Measurements from ENCODE around the gene BRD9. TPM values are rescaled to one million over a fixed set of nuclear protein-coding genes. Genes with fewer than 3 reads are reported as not detected.
"Not testable (repeated sequence)": the region's sequence is repeated elsewhere in the genome, so short reads cannot be mapped to it uniquely, and the experiment has no call there.

BRD9 gene
- polyA plus RNA-seq, 1 donor (not counting 4 experiments of a cell fraction or from before 2014, with no cell fraction given) = 10.1 TPM

GRCh38 chr5:916441-917293 is 24.1 kb upstream of the BRD9 start:
- Histone ChIP-seq H3K27me3 (ENCODE audit: control insufficient read depth, extremely low read depth, insufficient read depth, low read length) (no peaks in the 10 kb centered on the region), H3K9me1 (ENCODE audit: control insufficient read depth, extremely low read depth, insufficient read depth, low read length) (no peaks in the 10 kb centered on the region), H3K79me2 (ENCODE audit: control insufficient read depth, insufficient read depth, low read length) (no peaks in the 10 kb centered on the region), H3K27ac (ENCODE audit: control insufficient read depth, insufficient read depth, low read length) (no peak overlapping the region), H4K20me1 (ENCODE audit: control insufficient read depth, extremely low read depth, insufficient read depth, low read length) (peaks cover 3% of the 10 kb centered on the region), H3K9me3 (ENCODE audit: control insufficient read depth, low read depth, low read length) (no peaks in the 10 kb centered on the region), H3K4me3 (ENCODE audit: control insufficient read depth in 2 of 3, extremely low read depth in 1 of 3, insufficient read depth in 2 of 3, low read depth in 1 of 3, low read length in 3 of 3) (no peak overlapping the region), H3K4me1 (ENCODE audit: control insufficient read depth, extremely low read depth, insufficient read depth, low read length) (peaks cover 14% of the 10 kb centered on the region), H3K4me2 (ENCODE audit: control insufficient read depth, extremely low read depth, insufficient read depth, low read depth, low read length) (no peak overlapping the region), H2AFZ (ENCODE audit: control insufficient read depth, low read length) (no peak overlapping the region), H3K36me3 (ENCODE audit: control insufficient read depth in 2 of 2, extremely low read depth in 1 of 2, insufficient read depth in 2 of 2, low read length in 2 of 2) (peaks cover 1 to 26% of the 10 kb centered on the region in 2 experiments), H3K9ac (ENCODE audit: control insufficient read depth, extremely low read depth, insufficient read depth, low read length) (no peak overlapping the region)
- TF ChIP-seq CTCF (optimal IDR thresholded peaks at IDR 0.05 in 1 of 3, IDR thresholded peaks at IDR 0.05 in 1 of 3, conservative IDR thresholded peaks at IDR 0.05 in 1 of 3; ENCODE audit: extremely low read depth in 1 of 3, insufficient read depth in 2 of 3, low read length in 3 of 3) = no peak
- no peak for TF ChIP-seq EZH2 (IDR thresholded peaks at IDR 0.05; ENCODE audit: low read length)
- no peak for DNase-seq (ENCODE audit: low read depth, low spot score)
- no peak for FAIRE-seq
- dilution Hi-C loops (cut with MboI; ENCODE audit: extremely low pct_ligation_motif_present, low sequenced_read_pairs) = no loop called here

GRCh38 chr5:915946-916345 is 23.3 kb upstream of the BRD9 start:
- Histone ChIP-seq H3K4me3 (ENCODE audit: control insufficient read depth in 2 of 3, extremely low read depth in 1 of 3, insufficient read depth in 2 of 3, low read depth in 1 of 3, low read length in 3 of 3) (no peak overlapping the region), H3K36me3 (ENCODE audit: control insufficient read depth in 2 of 2, extremely low read depth in 1 of 2, insufficient read depth in 2 of 2, low read length in 2 of 2) (peaks cover 1 to 27% of the 10 kb centered on the region in 2 experiments), H2AFZ (ENCODE audit: control insufficient read depth, low read length) (no peak overlapping the region), H4K20me1 (ENCODE audit: control insufficient read depth, extremely low read depth, insufficient read depth, low read length) (peaks cover 3% of the 10 kb centered on the region), H3K27ac (ENCODE audit: control insufficient read depth, insufficient read depth, low read length) (no peak overlapping the region), H3K9ac (ENCODE audit: control insufficient read depth, extremely low read depth, insufficient read depth, low read length) (no peak overlapping the region), H3K4me1 (ENCODE audit: control insufficient read depth, extremely low read depth, insufficient read depth, low read length) (peaks cover 14% of the 10 kb centered on the region), H3K4me2 (ENCODE audit: control insufficient read depth, extremely low read depth, insufficient read depth, low read depth, low read length) (no peak overlapping the region), H3K27me3 (ENCODE audit: control insufficient read depth, extremely low read depth, insufficient read depth, low read length) (no peaks in the 10 kb centered on the region), H3K9me3 (ENCODE audit: control insufficient read depth, low read depth, low read length) (no peaks in the 10 kb centered on the region), H3K79me2 (ENCODE audit: control insufficient read depth, insufficient read depth, low read length) (no peaks in the 10 kb centered on the region), H3K9me1 (ENCODE audit: control insufficient read depth, extremely low read depth, insufficient read depth, low read length) (no peaks in the 10 kb centered on the region)
- dilution Hi-C loops (cut with MboI; ENCODE audit: extremely low pct_ligation_motif_present, low sequenced_read_pairs) = no loop called here
- no peak for DNase-seq (ENCODE audit: low read depth, low spot score)
- no peak for TF ChIP-seq EZH2 (IDR thresholded peaks at IDR 0.05; ENCODE audit: low read length)
- TF ChIP-seq CTCF (optimal IDR thresholded peaks at IDR 0.05 in 1 of 3, IDR thresholded peaks at IDR 0.05 in 1 of 3, conservative IDR thresholded peaks at IDR 0.05 in 1 of 3; ENCODE audit: extremely low read depth in 1 of 3, insufficient read depth in 2 of 3, low read length in 3 of 3) = no peak
- FAIRE-seq = no peak

GRCh38 chr5:915346-915745 is 22.7 kb upstream of the BRD9 start:
- H3K4me2 ChIP-seq (ENCODE audit: control insufficient read depth, extremely low read depth, insufficient read depth, low read depth, low read length); H3K27me3 ChIP-seq (ENCODE audit: control insufficient read depth, extremely low read depth, insufficient read depth, low read length); FAIRE-seq; H3K9ac ChIP-seq (ENCODE audit: control insufficient read depth, extremely low read depth, insufficient read depth, low read length); H4K20me1 ChIP-seq (ENCODE audit: control insufficient read depth, extremely low read depth, insufficient read depth, low read length); H2AFZ ChIP-seq (ENCODE audit: control insufficient read depth, low read length); H3K9me3 ChIP-seq (ENCODE audit: control insufficient read depth, low read depth, low read length); H3K9me1 ChIP-seq (ENCODE audit: control insufficient read depth, extremely low read depth, insufficient read depth, low read length); DNase-seq (ENCODE audit: low read depth, low spot score); H3K79me2 ChIP-seq (ENCODE audit: control insufficient read depth, insufficient read depth, low read length); H3K27ac ChIP-seq (ENCODE audit: control insufficient read depth, insufficient read depth, low read length); dilution Hi-C loops (cut with MboI; ENCODE audit: extremely low pct_ligation_motif_present, low sequenced_read_pairs); H3K4me3 ChIP-seq (ENCODE audit: control insufficient read depth in 2 of 3, extremely low read depth in 1 of 3, insufficient read depth in 2 of 3, low read depth in 1 of 3, low read length in 3 of 3): not testable (repeated sequence)
- H3K4me1 ChIP-seq (ENCODE audit: control insufficient read depth, extremely low read depth, insufficient read depth, low read length) = peaks cover 14% of the 10 kb centered on the region
- H3K36me3 ChIP-seq (ENCODE audit: control insufficient read depth in 2 of 2, extremely low read depth in 1 of 2, insufficient read depth in 2 of 2, low read length in 2 of 2) = peaks cover 1 to 32% of the 10 kb centered on the region in 2 experiments
